Lung (tissue), 12 donors: Measurements from ENCODE around the gene BRI3. TPM values are rescaled to one million over a fixed set of nuclear protein-coding genes. Genes with fewer than 3 reads are reported as not detected.
A peak's percentile ranks its signal among the peaks of the same experiment; 100 is the strongest.

Source experiments
- ATAC-seq: fragments of 200-7000 bp; cut with Tn5 transposase; one replicate; pipeline ENCODE4 v1.9.1; 2020; ENCODE audit warnings: moderate number of reproducible peaks; ENCODE audit not compliant: insufficient read depth, low FRiP score
- DNase-seq, 3 donors: peaks; one replicate each; pipeline ENCODE4 v3.0.0-alpha.2; 2013 to 2017
- H3K27ac ChIP-seq, 2 donors: one replicate each; pipeline ENCODE4 v1.5.1; 2013; ENCODE audit warnings: mild to moderate bottlenecking in 2 of 2, moderate library complexity in 2 of 2, control low read depth in 1 of 2, inconsistent platforms in 1 of 2, low read depth in 1 of 2, low read length in 1 of 2
- H3K27me3 ChIP-seq, 3 donors: one replicate each; pipeline ENCODE4 v1.5.1; 2013; ENCODE audit warnings: low read length in 2 of 3; ENCODE audit not compliant: control insufficient read depth in 3 of 3, insufficient read depth in 3 of 3
- H3K36me3 ChIP-seq, 4 donors: one replicate each; pipeline ENCODE4 v1.5.1; 2013; ENCODE audit warnings: low read length in 4 of 4, mild to moderate bottlenecking in 1 of 4, moderate library complexity in 1 of 4; ENCODE audit not compliant: control insufficient read depth in 4 of 4, insufficient read depth in 4 of 4
- H3K4me1 ChIP-seq, 5 donors: one replicate each; pipeline ENCODE4 v1.5.1; 2013; ENCODE audit warnings: low read length in 5 of 5, mild to moderate bottlenecking in 2 of 5, moderate library complexity in 1 of 5; ENCODE audit not compliant: control insufficient read depth in 5 of 5, insufficient read depth in 5 of 5
- H3K4me3 ChIP-seq: one replicate; pipeline ENCODE4 v1.5.1; 2013; ENCODE audit warnings: mild to moderate bottlenecking, control low read depth, moderate library complexity
- H3K9ac ChIP-seq, 2 donors: one replicate each; pipeline ENCODE4 v1.5.1; 2013; ENCODE audit warnings: low read length in 2 of 2, control low read depth in 1 of 2; ENCODE audit not compliant: insufficient read depth in 1 of 2
- H3K9me3 ChIP-seq, 4 donors: one replicate each; pipeline ENCODE4 v1.5.1; 2013; ENCODE audit warnings: low read length in 3 of 4, mild to moderate bottlenecking in 1 of 4, moderate library complexity in 1 of 4; ENCODE audit not compliant: control insufficient read depth in 4 of 4, insufficient read depth in 3 of 4
- CTCF ChIP-seq: IDR thresholded peaks from 2 replicates; pipeline ENCODE4 v1.5.1; 2012; ENCODE audit warnings: mild to moderate bottlenecking; ENCODE audit errors: control extremely low read depth, extremely low read depth
- WGBS, 2 donors: extraction: QIAGEN DNeasy Blood & Tissue Kit; methylation state at CpG; one replicate each; pipeline ENCODE4 v1.1.7; 2013; 5-methylcytosine and 5-hydroxymethylcytosine counted together
- polyA plus RNA-seq, 2 donors: library from polyadenylated mRNA; stranded (reverse); fragments of 200-250 nt; gene quantifications; one replicate each; pipeline ENCODE4 v1.2.1, GENCODE V29; 2013
- total RNA-seq, 2 donors: library from RNA; depleted of rRNA in 1 of 2; stranded (reverse); fragments of >200 nt in 1 of 2; gene quantifications; one replicate each; pipeline ENCODE4 v1.2.1, GENCODE V29; 2014 to 2021
- donor health status: control.
- donor health status: control.
- donor health status: Bipolar disorder and iron deficiency.
- donor health status: healthy.
- donor health status: DM: yes; HTN: yes; CAD: no.

BRI3 gene
- total and polyA plus RNA-seq, 4 donors: 99.7 to 615 (median 439) TPM

DNA sequence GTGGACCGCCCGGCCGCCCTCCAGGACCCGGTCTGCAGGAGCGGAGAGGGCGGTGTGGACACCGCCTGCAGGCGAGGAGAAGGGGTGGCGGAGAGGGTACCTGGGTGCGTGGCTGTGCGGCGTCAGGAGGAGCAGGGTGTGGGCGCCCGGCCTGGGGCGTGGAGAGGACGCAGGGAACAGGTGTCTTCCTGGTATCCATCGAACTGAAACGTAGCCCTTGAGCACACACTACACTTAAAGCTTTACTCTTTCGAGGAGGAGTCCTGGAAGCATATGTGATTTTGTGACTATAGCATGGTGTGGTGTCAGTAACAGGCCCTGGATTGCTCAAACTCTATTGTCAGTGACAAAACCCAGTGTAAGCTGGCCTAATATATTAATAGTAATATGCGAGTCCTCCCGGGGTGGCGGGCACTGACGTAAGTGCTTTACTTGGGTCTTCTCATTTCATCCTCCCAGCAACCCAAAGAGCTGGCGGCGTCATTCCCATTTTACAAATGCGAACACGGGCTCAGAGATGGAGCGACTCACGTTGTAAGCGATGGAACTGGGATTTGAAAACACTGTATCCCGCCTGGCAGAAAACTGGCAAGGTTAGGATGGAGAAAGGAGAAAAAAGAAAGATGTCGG, 28.9 kb upstream of the BRI3 start:
- WGBS, 2 donors: 21 to 22% methylated on average over 31 to 32 of the region's 32 CpGs
- TF ChIP-seq CTCF: no peak
- H3K27me3 ChIP-seq: no peaks in the 10 kb centered on the region
- H3K9me3 ChIP-seq: no peaks in the 10 kb centered on the region
- H3K36me3 ChIP-seq: peaks cover 0 to 7% (median 0%) of the 10 kb centered on the region in 4 donors
- H3K9ac ChIP-seq: peak overlapping the region; percentile 33 to 59
- ATAC-seq (peak; percentile 25), DNase-seq (peak in 1 of 3 donors; percentile 21)
- peak overlapping the region; percentile 82 for H3K4me3 ChIP-seq
- peak overlapping the region; percentile 65 to 93 for H3K27ac ChIP-seq
- H3K4me1 ChIP-seq: peaks cover 0 to 18% (median 5%) of the 10 kb centered on the region in 5 donors

DNA sequence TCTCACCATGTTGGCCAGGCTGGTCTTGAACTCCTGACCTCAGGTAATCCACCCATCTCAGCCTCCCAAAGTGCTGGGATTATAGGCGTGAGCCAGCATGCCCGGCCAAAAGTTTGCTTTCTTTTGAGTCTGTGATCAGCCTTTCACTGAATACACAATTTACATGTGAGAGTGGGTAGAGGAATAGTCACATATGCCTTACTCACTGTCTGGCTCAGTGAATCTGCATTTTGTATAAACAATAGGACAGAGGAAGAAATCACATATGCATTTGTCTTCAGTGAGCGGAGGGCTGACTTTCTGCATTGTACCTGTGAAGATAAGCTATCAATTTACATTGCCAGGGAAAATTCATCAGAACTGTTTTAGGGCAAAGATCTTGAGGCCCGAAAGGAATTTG, 27.0 kb upstream of the BRI3 start:
- Histone ChIP-seq H3K4me3 (no peak overlapping the region), H3K36me3 (peaks cover 0 to 7% (median 0%) of the 10 kb centered on the region in 4 donors), H3K4me1 (peaks cover 0 to 18% (median 5%) of the 10 kb centered on the region in 5 donors), H3K27ac (no peak overlapping the region), H3K9ac (no peak overlapping the region), H3K27me3 (no peaks in the 10 kb centered on the region), H3K9me3 (no peaks in the 10 kb centered on the region)
- 94 to 96% methylated on average over 4 of the region's 4 CpGs for WGBS, 2 donors
- ATAC-seq (no peak), DNase-seq (no peak)
- TF ChIP-seq CTCF: no peak

- ATAC-seq (no peak), DNase-seq (no peak)
Observed at GRCh38 chr7:98254951-98255610, 26.4 kb upstream of the BRI3 start.

More at GRCh38 chr7:98254951-98255610, 26.4 kb upstream of the BRI3 start:
- Histone ChIP-seq H3K9ac (no peak overlapping the region), H3K9me3 (no peaks in the 10 kb centered on the region), H3K27me3 (no peaks in the 10 kb centered on the region), H3K36me3 (peaks cover 0 to 7% (median 0%) of the 10 kb centered on the region in 4 donors), H3K4me1 (peaks cover 0 to 18% (median 5%) of the 10 kb centered on the region in 5 donors), H3K27ac (no peak overlapping the region), H3K4me3 (no peak overlapping the region)
- WGBS, 2 donors: 79 to 82% methylated on average over 11 of the region's 11 CpGs
- TF ChIP-seq CTCF: no peak
